CD8-positive, alpha-beta memory T cell (primary cell): ENCODE data around the gene KLHL41. TPM values are rescaled to one million over a fixed set of nuclear protein-coding genes. Genes with fewer than 3 reads are reported as not detected.
"Not testable (repeated sequence)": the region's sequence is repeated elsewhere in the genome, so short reads cannot be mapped to it uniquely, and the experiment has no call there.

Source experiments
- CTCF ChIA-PET: fragments of 350-600 bp; sonication (Branson Sonifier 250); formaldehyde crosslinking; loops from one replicate; lab custom pipeline; 2021; ENCODE audit warnings: antibody characterized with exemption; lab: Charles Lee
- POLR2A ChIA-PET: fragments of 350-600 bp; sonication (Branson Sonifier 250); formaldehyde crosslinking; loops from one replicate; lab custom pipeline; 2021; ENCODE audit warnings: antibody characterized with exemption; lab: Charles Lee
- DNase-seq, 5 donors: peaks; one replicate each; pipeline versions ENCODE4 v3.0.0 to v3.0.0-alpha.2; 2020 to 2022; ENCODE audit warnings: mixed read lengths in 1 of 5
- H3K27ac ChIP-seq: one replicate; pipeline ENCODE4 v1.7.0; 2013; ENCODE audit warnings: low read depth, mild to moderate bottlenecking, low read length, moderate library complexity
- H3K27me3 ChIP-seq: 2 replicates; pipeline ENCODE4 v1.7.0; 2013; ENCODE audit warnings: low read length, mild to moderate bottlenecking; ENCODE audit not compliant: insufficient read depth, poor library complexity, severe bottlenecking
- H3K36me3 ChIP-seq: 2 replicates; pipeline ENCODE4 v1.7.0; 2013; ENCODE audit warnings: mild to moderate bottlenecking, low read length, moderate library complexity; ENCODE audit not compliant: insufficient read depth
- H3K4me1 ChIP-seq: 2 replicates; pipeline ENCODE4 v1.7.0; 2013; ENCODE audit warnings: mild to moderate bottlenecking, low read length, moderate library complexity; ENCODE audit not compliant: insufficient read depth
- H3K4me3 ChIP-seq: 2 replicates; pipeline ENCODE4 v1.7.0; 2013; ENCODE audit warnings: mild to moderate bottlenecking, low read length
- H3K9me3 ChIP-seq: 2 replicates; pipeline ENCODE4 v1.7.0; 2013; ENCODE audit warnings: mild to moderate bottlenecking, low read length
- H3K27ac Mint-ChIP-seq, 8 donors: one replicate each; pipeline ENCODE4 v1.8.0; 2020 to 2021; ENCODE audit warnings: mixed read lengths in 8 of 8, mild to moderate bottlenecking in 6 of 8, inconsistent platforms in 3 of 8, moderate library complexity in 3 of 8
- H3K27me3 Mint-ChIP-seq, 2 donors: one replicate each; pipeline ENCODE4 v1.8.0; 2020 to 2021; ENCODE audit warnings: mixed read lengths in 2 of 2, mild to moderate bottlenecking in 1 of 2, moderate library complexity in 1 of 2
- H3K36me3 Mint-ChIP-seq, 3 donors: one replicate each; pipeline ENCODE4 v1.8.0; 2020 to 2021; ENCODE audit warnings: mixed read lengths in 3 of 3, inconsistent platforms in 1 of 3, mild to moderate bottlenecking in 1 of 3
- H3K4me1 Mint-ChIP-seq, 3 donors: one replicate each; pipeline ENCODE4 v1.8.0; 2020 to 2021; ENCODE audit warnings: mixed read lengths in 3 of 3, inconsistent platforms in 1 of 3, mild to moderate bottlenecking in 1 of 3
- H3K4me3 Mint-ChIP-seq, 7 donors: one replicate each; pipeline ENCODE4 v1.8.0; 2020 to 2021; ENCODE audit warnings: mixed read lengths in 7 of 7, mild to moderate bottlenecking in 6 of 7, moderate library complexity in 4 of 7, inconsistent platforms in 2 of 7
- H3K9me3 Mint-ChIP-seq, 5 donors: one replicate each; pipeline ENCODE4 v1.8.0; 2020 to 2022; ENCODE audit warnings: mixed read lengths in 5 of 5, mild to moderate bottlenecking in 3 of 5, moderate library complexity in 2 of 5, inconsistent platforms in 1 of 5
- polyA plus RNA-seq: library from polyadenylated mRNA; unstranded; fragments of 300-500 nt; fragmentation: Illumina TruSeq; gene quantifications from one replicate; pipeline ENCODE4 v1.2.3, GENCODE V29; 2021
- total RNA-seq, 2 experiments: library from RNA; stranded (reverse); gene quantifications; one replicate each; pipeline ENCODE4 v1.2.3, GENCODE V29; 2021

KLHL41 gene
- total and polyA plus RNA-seq, 3 experiments from 2014 or later = 0.22 to 0.27 TPM; not detected in 1

DNA sequence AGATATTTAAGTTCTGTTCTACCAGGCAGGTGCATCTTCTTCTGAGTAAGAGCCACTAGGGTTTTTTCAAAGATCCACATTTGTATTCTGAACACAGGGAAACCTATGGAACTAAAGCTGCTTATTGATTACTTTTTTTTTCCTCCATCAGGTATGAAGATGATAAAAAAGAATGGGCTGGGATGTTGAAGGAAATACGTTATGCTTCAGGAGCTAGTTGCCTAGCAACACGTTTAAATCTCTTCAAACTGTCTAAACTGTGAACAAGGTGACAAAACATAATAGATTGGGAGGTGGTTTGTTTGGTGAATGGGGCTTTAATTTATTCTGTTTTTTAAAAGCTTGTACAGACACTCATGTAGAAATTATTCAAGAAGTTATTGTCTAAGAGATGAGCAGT lies 15.9 kb downstream of the KLHL41 start:
- Histone ChIP-seq H3K4me3 (no peak overlapping the region), H3K4me1 (no peaks in the 10 kb centered on the region), H3K9me3 (no peaks in the 10 kb centered on the region), H3K36me3 (no peaks in the 10 kb centered on the region), H3K27ac (no peak overlapping the region), H3K27me3 (no peaks in the 10 kb centered on the region)
- no peaks in the 10 kb centered on the region for H3K4me1 Mint-ChIP-seq
- ChIA-PET CTCF (no interaction called here), POLR2A (no interaction called here)
- H3K4me3 Mint-ChIP-seq = no peak overlapping the region
- no peak for DNase-seq
- H3K9me3 Mint-ChIP-seq = no peaks in the 10 kb centered on the region
- no peaks in the 10 kb centered on the region for H3K27me3 Mint-ChIP-seq
- H3K27ac Mint-ChIP-seq = no peak overlapping the region
- peaks cover 0 to 16% (median 6%) of the 10 kb centered on the region in 3 donors for H3K36me3 Mint-ChIP-seq

DNA sequence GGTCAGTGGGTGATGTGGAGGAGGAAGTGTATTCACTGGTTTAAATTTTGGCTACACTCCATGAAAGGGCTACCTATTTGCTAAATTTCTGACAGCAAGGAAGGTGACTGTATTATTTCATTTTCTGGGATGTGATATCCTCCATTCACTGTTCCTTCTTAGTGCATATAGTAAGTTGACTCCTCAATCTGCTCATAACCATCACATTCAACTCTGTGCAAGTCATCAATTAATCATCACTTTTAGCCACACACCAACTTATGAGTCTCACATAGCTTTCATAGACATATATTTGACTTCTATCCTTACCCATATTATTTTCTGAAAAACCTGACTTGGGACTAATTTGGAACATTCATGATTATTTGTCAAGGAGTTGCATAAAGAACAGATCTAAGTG lies 16.9 kb downstream of the KLHL41 start:
- no peaks in the 10 kb centered on the region for H3K4me1 ChIP-seq
- H3K9me3 ChIP-seq = no peaks in the 10 kb centered on the region
- Mint-ChIP-seq H3K9me3 (no peaks in the 10 kb centered on the region), H3K4me1 (no peaks in the 10 kb centered on the region), H3K27me3 (no peaks in the 10 kb centered on the region), H3K27ac (no peak overlapping the region), H3K36me3 (peaks cover 0 to 17% (median 9%) of the 10 kb centered on the region in 3 donors), H3K4me3 (no peak overlapping the region)
- no peak for DNase-seq
- H3K27ac ChIP-seq = no peak overlapping the region
- H3K27me3 ChIP-seq = no peaks in the 10 kb centered on the region
- CTCF ChIA-PET = no interaction called here
- H3K36me3 ChIP-seq = no peaks in the 10 kb centered on the region
- POLR2A ChIA-PET = no interaction called here
- no peak overlapping the region for H3K4me3 ChIP-seq

GRCh38 chr2:169528271-169528701 lies 18.8 kb downstream of the KLHL41 start:
- DNase-seq = peak; percentile 51 to 80 (median 64)
- Histone ChIP-seq H3K4me3 (no peak overlapping the region), H3K27me3 (no peaks in the 10 kb centered on the region), H3K9me3 (no peaks in the 10 kb centered on the region), H3K36me3 (no peaks in the 10 kb centered on the region), H3K27ac (no peak overlapping the region), H3K4me1 (no peaks in the 10 kb centered on the region)
- peak overlapping the region in 3 of 8 donors; percentile 2 to 52 (median 12) for H3K27ac Mint-ChIP-seq
- ChIA-PET CTCF (interaction anchor here (0.7 to 1.4 kb wide), 3 partner anchors 9 to 390 kb away, joined by 3 read pairs; partner anchors contain the start of gene SSB), POLR2A (no interaction called here)
- no peaks in the 10 kb centered on the region for H3K27me3 Mint-ChIP-seq
- H3K36me3 Mint-ChIP-seq = peaks cover 0 to 20% (median 12%) of the 10 kb centered on the region in 3 donors
- no peaks in the 10 kb centered on the region for H3K4me1 Mint-ChIP-seq
- H3K4me3 Mint-ChIP-seq = no peak overlapping the region
- no peaks in the 10 kb centered on the region for H3K9me3 Mint-ChIP-seq

- H3K27ac ChIP-seq, H3K4me1 ChIP-seq, H3K27ac Mint-ChIP-seq, H3K9me3 Mint-ChIP-seq, H3K27me3 ChIP-seq, CTCF ChIA-PET, H3K4me3 Mint-ChIP-seq, DNase-seq, H3K9me3 ChIP-seq, POLR2A ChIA-PET, H3K4me3 ChIP-seq, H3K36me3 ChIP-seq, H3K4me1 Mint-ChIP-seq, H3K27me3 Mint-ChIP-seq: not testable (repeated sequence)
- peaks cover 0 to 53% (median 10%) of the 10 kb centered on the region in 3 donors for H3K36me3 Mint-ChIP-seq
Measured at GRCh38 chr2:169539460-169539859, 30.0 kb downstream of the KLHL41 start.

GRCh38 chr2:169540146-169540545 lies 30.6 kb downstream of the KLHL41 start:
- Mint-ChIP-seq H3K27ac (no peak overlapping the region), H3K4me3 (no peak overlapping the region), H3K4me1 (no peaks in the 10 kb centered on the region), H3K27me3 (no peaks in the 10 kb centered on the region), H3K36me3 (peaks cover 0 to 52% (median 10%) of the 10 kb centered on the region in 3 donors), H3K9me3 (no peaks in the 10 kb centered on the region)
- H3K4me3 ChIP-seq = no peak overlapping the region
- ChIA-PET POLR2A (no interaction called here), CTCF (no interaction called here)
- no peaks in the 10 kb centered on the region for H3K27me3 ChIP-seq
- DNase-seq = no peak
- H3K27ac ChIP-seq = no peak overlapping the region
- H3K36me3 ChIP-seq = no peaks in the 10 kb centered on the region
- no peaks in the 10 kb centered on the region for H3K4me1 ChIP-seq
- H3K9me3 ChIP-seq = no peaks in the 10 kb centered on the region

GRCh38 chr2:169542433-169542832 lies 32.9 kb downstream of the KLHL41 start:
- Mint-ChIP-seq H3K27me3 (no peaks in the 10 kb centered on the region), H3K36me3 (peaks cover 3 to 59% (median 17%) of the 10 kb centered on the region in 3 donors), H3K4me1 (no peaks in the 10 kb centered on the region), H3K9me3 (no peaks in the 10 kb centered on the region), H3K4me3 (no peak overlapping the region), H3K27ac (no peak overlapping the region)
- Histone ChIP-seq H3K27ac (no peak overlapping the region), H3K4me1 (no peaks in the 10 kb centered on the region), H3K27me3 (no peaks in the 10 kb centered on the region), H3K9me3 (no peaks in the 10 kb centered on the region), H3K4me3 (no peak overlapping the region), H3K36me3 (no peaks in the 10 kb centered on the region)
- ChIA-PET CTCF (no interaction called here), POLR2A (no interaction called here)
- no peak for DNase-seq

- Histone ChIP-seq H3K4me1 (no peaks in the 10 kb centered on the region), H3K27me3 (no peaks in the 10 kb centered on the region), H3K4me3 (no peak overlapping the region), H3K36me3 (no peaks in the 10 kb centered on the region), H3K9me3 (no peaks in the 10 kb centered on the region), H3K27ac (no peak overlapping the region)
- Mint-ChIP-seq H3K36me3 (peaks cover 6 to 52% (median 19%) of the 10 kb centered on the region in 3 donors), H3K9me3 (no peaks in the 10 kb centered on the region), H3K4me3 (no peak overlapping the region), H3K4me1 (peaks cover 0 to 1% (median 0%) of the 10 kb centered on the region in 3 donors), H3K27ac (no peak overlapping the region), H3K27me3 (no peaks in the 10 kb centered on the region)
- ChIA-PET POLR2A (no interaction called here), CTCF (no interaction called here)
- DNase-seq = no peak
Measured at GRCh38 chr2:169546756-169547155, 37.3 kb downstream of the KLHL41 start.

DNA sequence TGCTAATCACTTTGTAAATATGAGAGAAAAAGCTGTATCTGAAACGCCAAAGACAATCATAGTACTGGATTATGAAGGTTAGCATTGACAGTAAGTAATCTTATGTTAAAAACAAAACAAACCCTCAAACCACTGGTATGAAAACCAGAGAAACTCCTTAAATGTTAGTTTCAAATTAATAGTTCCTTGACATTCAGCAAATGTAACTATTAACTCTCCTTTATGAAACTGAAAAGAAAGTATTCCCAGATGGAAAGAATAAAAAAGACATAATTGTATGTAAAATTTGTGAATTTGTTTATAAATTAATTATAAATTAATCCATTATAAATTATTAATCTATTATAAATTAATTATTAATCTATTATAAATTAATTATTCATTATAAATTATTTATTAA lies 51.9 kb downstream of the KLHL41 start:
- Histone ChIP-seq H3K27ac (no peak overlapping the region), H3K4me1 (no peaks in the 10 kb centered on the region), H3K9me3 (no peaks in the 10 kb centered on the region), H3K4me3 (no peak overlapping the region), H3K36me3 (no peaks in the 10 kb centered on the region), H3K27me3 (no peaks in the 10 kb centered on the region)
- Mint-ChIP-seq H3K36me3 (peaks cover 0 to 32% (median 9%) of the 10 kb centered on the region in 3 donors), H3K9me3 (no peaks in the 10 kb centered on the region), H3K4me3 (no peak overlapping the region), H3K4me1 (no peaks in the 10 kb centered on the region), H3K27me3 (no peaks in the 10 kb centered on the region), H3K27ac (no peak overlapping the region)
- DNase-seq = no peak
- ChIA-PET CTCF (no interaction called here), POLR2A (no interaction called here)
